HCT116 (cell line): ENCODE data around the gene TDRD12. TPM values are rescaled to one million over a fixed set of nuclear protein-coding genes. Genes with fewer than 3 reads are reported as not detected.
"Not testable (repeated sequence)": the region's sequence is repeated elsewhere in the genome, so short reads cannot be mapped to it uniquely, and the experiment has no call there.

ENCODE experiments used
- ATAC-seq: fragments of 200-7000 bp; cut with Tn5 transposase; 2 replicates; pipeline ENCODE4 v1.9.1; 2020; ENCODE audit warnings: mild to moderate bottlenecking, moderate library complexity
- BruUV-seq: library from RNA; stranded (reverse); fragments of 400-500 nt; replicated peaks from 2 replicates; lab custom pipeline; 2021; lab: Mats Ljungman, UMichigan
- CTCF ChIA-PET: fragments of 300-600 bp; sonication (Branson Sonifier 250); formaldehyde crosslinking; loops from one replicate; lab custom pipeline; 2021; ENCODE audit warnings: antibody characterized with exemption; lab: Charles Lee
- POLR2A ChIA-PET: fragments of 300-600, 350-600 bp; sonication (Branson Sonifier 250); formaldehyde crosslinking; loops from one replicate; lab custom pipeline; 2021; ENCODE audit warnings: antibody characterized with exemption; lab: Charles Lee
- RAD21 ChIA-PET, 2 experiments: fragments of 300-600 bp; sonication (Branson Sonifier 250); formaldehyde crosslinking; loops; one replicate each; lab custom pipeline; 2023; ENCODE audit warnings: low total read pairs in 2 of 2; ENCODE audit not compliant: uncharacterized antibody in 2 of 2, unreplicated experiment in 2 of 2, low non-redundant PET in 1 of 2; lab: Charles Lee
- DNase-seq: peaks from one replicate; pipeline ENCODE4 v3.0.0-alpha.2; 2010; ENCODE audit warnings: low read depth, low spot score
- H2AFZ ChIP-seq: fragments of 200-600 bp; shearing (Covaris generic), sonication (generic); 2 replicates; pipeline ENCODE4 v1.6.1; 2017; ENCODE audit warnings: low read depth, mixed run types, mixed read lengths, antibody characterized with exemption, low read length; ENCODE audit not compliant: poor library complexity, severe bottlenecking
- H3K27ac ChIP-seq: 2 replicates; pipeline ENCODE4 v1.5.1; 2012; ENCODE audit warnings: low read depth, low read length
- H3K27me3 ChIP-seq: fragments of 200-600 bp; sonication (generic); 2 replicates; pipeline ENCODE4 v1.6.1; 2016; ENCODE audit warnings: mixed run types, low read length, mixed read lengths; ENCODE audit not compliant: insufficient read depth
- H3K36me3 ChIP-seq, 2 experiments: fragments of 200-500 bp in 1 of 2; fragments of 200-600 bp in 1 of 2; sonication (Bioruptor generic) in 1 of 2; sonication (generic) in 1 of 2; 2 replicates each; pipeline versions ENCODE4 v1.5.1 to v1.6.1; 2014 to 2016; ENCODE audit warnings: low read length in 2 of 2, inconsistent platforms in 1 of 2, mixed read lengths in 1 of 2, mixed run types in 1 of 2; ENCODE audit not compliant: insufficient read depth in 2 of 2, control insufficient read depth in 1 of 2
- H3K4me1 ChIP-seq, 2 experiments: fragments of 200-600 bp in 1 of 2; sonication (generic) in 1 of 2; 2 replicates each; pipeline versions ENCODE4 v1.5.1 to v1.6.1; 2012 to 2017; ENCODE audit warnings: low read length in 2 of 2, inconsistent platforms in 1 of 2, mild to moderate bottlenecking in 1 of 2, mixed read lengths in 1 of 2, mixed run types in 1 of 2, moderate library complexity in 1 of 2; ENCODE audit not compliant: insufficient read depth in 2 of 2, control insufficient read depth in 1 of 2
- H3K4me2 ChIP-seq: fragments of 200-600 bp; sonication (generic); 2 replicates; pipeline ENCODE4 v1.6.1; 2017; ENCODE audit warnings: mixed run types, low read length, mixed read lengths
- H3K4me3 ChIP-seq, 2 experiments: fragments of 200-600 bp in 1 of 2; sonication (generic) in 1 of 2; replicated peaks in 1 of 2; 2 replicates each; pipeline ENCODE4 v1.5.1; 2011 to 2016; ENCODE audit warnings: low read length in 2 of 2, control low read depth in 1 of 2, low read depth in 1 of 2, mild to moderate bottlenecking in 1 of 2, mixed read lengths in 1 of 2, mixed run types in 1 of 2
- H3K79me2 ChIP-seq: fragments of 200-600 bp; sonication (generic); 2 replicates; pipeline ENCODE4 v1.6.1; 2017; ENCODE audit warnings: mild to moderate bottlenecking, mixed run types, low read length, moderate library complexity, mixed read lengths; ENCODE audit not compliant: insufficient read depth
- H3K9ac ChIP-seq: fragments of 200-600 bp; sonication (generic); 2 replicates; pipeline ENCODE4 v1.6.1; 2016; ENCODE audit warnings: low read length, mixed read lengths
- H3K9me2 ChIP-seq: fragments of 200-600 bp; sonication (generic), shearing (Covaris generic); 2 replicates; pipeline ENCODE4 v1.6.1; 2017; ENCODE audit warnings: mixed run types, mild to moderate bottlenecking, moderate library complexity; ENCODE audit not compliant: insufficient read depth
- H3K9me3 ChIP-seq, 2 experiments: fragments of 200-500 bp in 1 of 2; fragments of 200-600 bp in 1 of 2; sonication (Bioruptor generic) in 1 of 2; sonication (generic) in 1 of 2; 2 replicates each; pipeline ENCODE4 v1.6.1; 2014 to 2017; ENCODE audit warnings: low read length in 2 of 2, mixed read lengths in 2 of 2, inconsistent platforms in 1 of 2, low read depth in 1 of 2, mild to moderate bottlenecking in 1 of 2, mixed run types in 1 of 2, moderate library complexity in 1 of 2; ENCODE audit not compliant: control insufficient read depth in 1 of 2, insufficient read depth in 1 of 2
- H4K20me1 ChIP-seq: fragments of 200-600 bp; sonication (generic), shearing (Covaris generic); 2 replicates; pipeline ENCODE4 v1.6.1; 2017; ENCODE audit warnings: mixed run types, mild to moderate bottlenecking, moderate library complexity; ENCODE audit not compliant: insufficient read depth
- ATF3 ChIP-seq: IDR thresholded peaks from 2 replicates; pipeline ENCODE4 v1.6.1; 2012
- ELF1 ChIP-seq: IDR thresholded peaks from 2 replicates; pipeline ENCODE4 v1.6.1; 2012; ENCODE audit warnings: low read depth, borderline replicate concordance
- EZH2 ChIP-seq: fragments of 200-600 bp; sonication (generic); IDR thresholded peaks from 2 replicates; pipeline ENCODE4 v1.6.1; 2017; ENCODE audit warnings: antibody characterized with exemption, mixed run types
- EZH2phosphoT487 ChIP-seq: fragments of 200-600 bp; IDR thresholded peaks from 2 replicates; pipeline ENCODE4 v1.6.1; 2018; ENCODE audit warnings: antibody characterized with exemption, borderline replicate concordance
- JUND ChIP-seq: IDR thresholded peaks from 2 replicates; pipeline ENCODE4 v1.6.1; 2012
- MAX ChIP-seq: IDR thresholded peaks from 2 replicates; pipeline ENCODE4 v1.6.1; 2012
- SIN3A ChIP-seq: IDR thresholded peaks from 2 replicates; pipeline ENCODE4 v1.6.1; 2012; ENCODE audit warnings: low read depth
- YY1 ChIP-seq: IDR thresholded peaks from 2 replicates; pipeline ENCODE4 v1.6.1; 2011; ENCODE audit warnings: low read length, low read depth, moderate library complexity, mild to moderate bottlenecking; ENCODE audit not compliant: insufficient replicate concordance; ENCODE audit errors: extremely low read depth
- ZBTB33 ChIP-seq: IDR thresholded peaks from 2 replicates; pipeline ENCODE4 v1.6.1; 2011; ENCODE audit warnings: mild to moderate bottlenecking, low read length, moderate library complexity; ENCODE audit not compliant: insufficient replicate concordance; ENCODE audit errors: extremely low read depth
- ZNF274 ChIP-seq: fragments of 200-500 bp; sonication (Bioruptor generic); IDR thresholded peaks from 2 replicates; pipeline ENCODE4 v1.6.1; 2014; ENCODE audit warnings: mild to moderate bottlenecking, low read depth, low read length, inconsistent platforms
- intact Hi-C: fragments of 100-400 bp; cut with micrococcal nuclease; formaldehyde crosslinking; loops from 2 replicates; pipeline ENCODE4 v1.10.0; 2022
- total RNA-seq: library from RNA; stranded (reverse); gene quantifications from one replicate; pipeline ENCODE4 v1.2.1, GENCODE V29; 2021; ENCODE audit not compliant: unreplicated experiment

The TDRD12 gene
- total RNA-seq, 1 experiment from 2014 or later, result 0.30 TPM

- TF ChIP-seq EZH2, result no peak
- TF ChIP-seq YY1, result no peak
- no peak for TF ChIP-seq SIN3A
- TF ChIP-seq ZNF274, result no peak
- TF ChIP-seq ELF1, result no peak
- no peak for TF ChIP-seq MAX
- TF ChIP-seq ZBTB33, result no peak
- TF ChIP-seq ATF3, result no peak
- TF ChIP-seq EZH2phosphoT487, result no peak
- no peak for TF ChIP-seq JUND
These were observed 17.6 kb upstream of the TDRD12 start (continued) for GRCh38 chr19:32702010-32702409.

GRCh38 chr19:32704006-32704405 lies 15.6 kb upstream of the TDRD12 start:
- RAD21 ChIA-PET, H3K4me3 ChIP-seq, H3K4me1 ChIP-seq, intact Hi-C loops, H3K9ac ChIP-seq, H3K27ac ChIP-seq, H2AFZ ChIP-seq, H3K4me2 ChIP-seq, H4K20me1 ChIP-seq, BruUV-seq, H3K27me3 ChIP-seq, CTCF ChIA-PET, POLR2A ChIA-PET, DNase-seq, ATAC-seq, H3K9me2 ChIP-seq: not testable (repeated sequence)
- Histone ChIP-seq H3K79me2 (peaks cover 89% of the 10 kb centered on the region), H3K36me3 (peaks cover 19 to 69% of the 10 kb centered on the region in 2 experiments), H3K9me3 (peaks cover 2 to 11% of the 10 kb centered on the region in 2 experiments; a peak in 3 of 4 replicates)
